ENCODE results near the gene LPAR1. TPM values are rescaled to one million over a fixed set of nuclear protein-coding genes. Genes with fewer than 3 reads are reported as not detected.

Gene LPAR1
- total and polyA plus RNA-seq, 2 of the 8 experiments (the other 6 are each of a cell fraction or from before 2014, with no cell fraction given): 3.4 to 5.1 TPM

DNA sequence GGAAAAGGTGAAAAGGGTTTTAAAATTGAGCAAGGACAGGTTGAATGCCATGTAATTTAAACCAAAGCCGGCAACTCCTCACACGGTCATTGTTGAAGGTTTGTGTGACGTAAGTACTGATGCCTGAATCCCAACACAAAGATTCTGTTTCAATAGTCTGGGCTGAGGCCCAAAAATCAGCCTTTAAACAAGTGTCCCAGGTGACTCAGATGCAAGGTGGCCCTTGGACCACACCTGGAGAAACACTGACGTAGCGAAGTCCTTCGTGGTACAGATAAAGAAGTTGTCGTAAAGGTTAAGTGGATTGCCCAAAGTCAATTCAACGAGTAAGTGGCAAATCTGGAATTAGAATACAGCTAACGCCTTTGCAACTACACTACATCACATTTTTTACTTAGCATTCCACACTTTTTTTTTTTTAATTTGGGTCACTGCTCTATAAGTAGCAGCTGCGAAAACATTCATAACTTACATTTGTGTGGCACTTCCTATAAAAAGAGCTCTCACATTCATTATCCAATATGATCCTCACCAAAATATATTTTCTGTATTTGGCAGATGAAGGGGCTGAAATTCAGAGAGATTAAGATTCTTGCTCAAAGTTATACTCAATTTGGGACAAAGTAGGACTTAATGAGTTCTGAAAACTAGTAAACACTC lies 111.3 kb downstream of the LPAR1 start:
- no peak overlapping the region for H2AFZ ChIP-seq (ENCODE audit: low read length)
- no peaks in the 10 kb centered on the region for H3K23me2 ChIP-seq (ENCODE audit: low read depth, low read length)
- no peak for DNase-seq (ENCODE audit: low read depth in 1 of 2, low spot score in 2 of 2)
- H3K36me3 ChIP-seq (ENCODE audit: control insufficient read depth in 2 of 4, insufficient read depth in 4 of 4, low read length in 3 of 4): no peaks in the 10 kb centered on the region
- FAIRE-seq: no peak
- TF ChIP-seq CTCF (IDR thresholded peaks at IDR 0.05; ENCODE audit: control extremely low read depth in 1 of 3, insufficient read depth in 1 of 3, low read depth in 1 of 3, low read length in 3 of 3): no peak
- no peak for TF ChIP-seq CTBP2 (IDR thresholded peaks at IDR 0.05; ENCODE audit: borderline replicate concordance, insufficient read depth, insufficient read length, low read length)
- TF ChIP-seq JUN (IDR thresholded peaks at IDR 0.05; ENCODE audit: low read depth, low read length): no peak
- TF ChIP-seq SP1 (IDR thresholded peaks at IDR 0.05; ENCODE audit: low read depth, low read length): no peak
- no peak for TF ChIP-seq SAP30 (IDR thresholded peaks at IDR 0.05; ENCODE audit: insufficient read depth, insufficient replicate concordance, low read length)
- TF ChIP-seq RBBP5 (IDR thresholded peaks at IDR 0.05; ENCODE audit: borderline replicate concordance, low read depth, low read length): no peak
- TF ChIP-seq RNF2 (IDR thresholded peaks at IDR 0.05; ENCODE audit: borderline replicate concordance, low read depth, low read length, missing control alignments, poor library complexity, severe bottlenecking): no peak
- no peak for TF ChIP-seq CBX5 (IDR thresholded peaks at IDR 0.05; ENCODE audit: low read depth, low read length)
- no peak for TF ChIP-seq RFX5 (IDR thresholded peaks at IDR 0.05; ENCODE audit: borderline replicate concordance, low read depth, low read length)
- no peak for TF ChIP-seq SIRT6 (IDR thresholded peaks at IDR 0.05; ENCODE audit: low read length)
- no peak overlapping the region for H3K27ac ChIP-seq (ENCODE audit: low read depth, low read length)
- H2BK20ac ChIP-seq (ENCODE audit: low read length): no peak overlapping the region
- no peak overlapping the region for H2BK5ac ChIP-seq (ENCODE audit: low read depth, low read length)
- H3K18ac ChIP-seq (ENCODE audit: extremely low read depth, low read length): no peak overlapping the region
- ChIA-PET CTCF (ENCODE audit: partially characterized antibody) (interaction anchor here (1.2 to 1.3 kb wide), 2 partner anchors 13 to 14 kb away, joined by 3 read pairs; no protein-coding TSS in a partner anchor), POLR2A (ENCODE audit: partially characterized antibody) (no interaction called here)
- no peak overlapping the region for H4K8ac ChIP-seq (ENCODE audit: extremely low read depth, insufficient read depth, low read length)
- H3K79me2 ChIP-seq (ENCODE audit: control insufficient read depth in 1 of 2, insufficient read depth in 2 of 2, low read length in 2 of 2): no peaks in the 10 kb centered on the region
- H3K9ac ChIP-seq (replicated peaks in 1 of 4; ENCODE audit: extremely low read depth in 1 of 4, low read depth in 3 of 4, low read length in 3 of 4): no peak overlapping the region; a peak in 1 of 7 replicates
- H3K4ac ChIP-seq (replicated peaks; ENCODE audit: insufficient read length, low read depth, low read length): no peak overlapping the region
- H3K4me2 ChIP-seq (ENCODE audit: insufficient read depth in 1 of 2, low read depth in 2 of 2, low read length in 2 of 2): no peak overlapping the region
- no peak overlapping the region for H3K4me3 ChIP-seq (ENCODE audit: extremely low read depth in 1 of 4, insufficient read depth in 2 of 4, low read depth in 3 of 4, low read length in 4 of 4)
- H3K23ac ChIP-seq (ENCODE audit: insufficient read length): no peak overlapping the region
- no peaks in the 10 kb centered on the region for H3K9me3 ChIP-seq (ENCODE audit: insufficient read depth in 2 of 2, low read depth in 1 of 2, low read length in 1 of 2)
- no peak overlapping the region for H4K5ac ChIP-seq (ENCODE audit: insufficient read length, low read depth, low read length)
- no peak overlapping the region for H3K56ac ChIP-seq (replicated peaks; ENCODE audit: insufficient read length, low read depth, low read length)
- H4K20me1 ChIP-seq (replicated peaks in 1 of 2; ENCODE audit: control insufficient read depth in 1 of 2, insufficient read depth in 2 of 2, low read length in 2 of 2): peaks cover 0 to 2% of the 10 kb centered on the region in 2 experiments
- 92% methylated on average over 10 of the region's 10 CpGs; no CpG with 5 or more reads in 1 of the 2 experiments for WGBS, 2 experiments (ENCODE audit: extremely low coverage in 1 of 2, insufficient coverage in 1 of 2, insufficient read length in 1 of 2, insufficient replicate concordance in 2 of 2, low coverage in 1 of 2, low lambda C conversion rate in 2 of 2, missing lambda C conversion rate in 1 of 2)
- no peak overlapping the region for H2AK5ac ChIP-seq (ENCODE audit: low read depth, low read length)
- H3K27me3 ChIP-seq (replicated peaks in 1 of 4; ENCODE audit: control insufficient read depth in 3 of 4, extremely low read depth in 1 of 4, insufficient read depth in 3 of 4, low read length in 3 of 4): no peaks in the 10 kb centered on the region
- H2BK12ac ChIP-seq (ENCODE audit: low read depth, low read length): no peak overlapping the region
- no peak overlapping the region for H2BK15ac ChIP-seq (ENCODE audit: low read length)
- H4K91ac ChIP-seq (replicated peaks; ENCODE audit: insufficient read length, low read length): no peak overlapping the region
- H2BK120ac ChIP-seq (replicated peaks; ENCODE audit: low read depth, low read length): no peak overlapping the region
- H3K14ac ChIP-seq (ENCODE audit: insufficient read length): no peak overlapping the region
- no peaks in the 10 kb centered on the region for H3K79me1 ChIP-seq (ENCODE audit: low read depth, low read length)
- H3K4me1 ChIP-seq (replicated peaks in 1 of 4; ENCODE audit: control insufficient read depth in 3 of 4, insufficient read depth in 4 of 4, low read length in 3 of 4): no peaks in the 10 kb centered on the region
